ENCODE data around the gene NPSR1. TPM values are rescaled to one million over a fixed set of nuclear protein-coding genes. Genes with fewer than 3 reads are reported as not detected.
"Not testable (repeated sequence)": the region's sequence is repeated elsewhere in the genome, so short reads cannot be mapped to it uniquely, and the experiment has no call there.

NPSR1 gene
- total RNA-seq, 1 donor from 2014 or later, result not detected

- no peak for DNase-seq (ENCODE audit: low spot score in 2 of 2)
- FAIRE-seq, result no peak
Observed at GRCh38 chr7:34831436-34831835, 173.4 kb downstream of the NPSR1 start.

GRCh38 chr7:34832020-34832419 lies 174.0 kb downstream of the NPSR1 start:
- DNase-seq (ENCODE audit: low spot score in 2 of 2) (no peak), FAIRE-seq (no peak)

GRCh38 chr7:34835901-34836600 lies 178.0 kb downstream of the NPSR1 start:
- DNase-seq (ENCODE audit: low spot score in 2 of 2) (no peak), FAIRE-seq (no peak)

GRCh38 chr7:34837316-34837715 lies 179.3 kb downstream of the NPSR1 start:
- DNase-seq (ENCODE audit: low spot score in 2 of 2), result no peak
- FAIRE-seq, result no peak

- no peak for DNase-seq (ENCODE audit: low spot score in 2 of 2)
- FAIRE-seq, result no peak
Observed at GRCh38 chr7:34837801-34838201, 179.8 kb downstream of the NPSR1 start.

GRCh38 chr7:34838329-34838728 lies 180.3 kb downstream of the NPSR1 start:
- FAIRE-seq (no peak), DNase-seq (ENCODE audit: low spot score in 2 of 2) (no peak)

- DNase-seq (ENCODE audit: low spot score in 2 of 2) (no peak), FAIRE-seq (no peak)
Observed at GRCh38 chr7:34839645-34840044, 181.6 kb downstream of the NPSR1 start.

- DNase-seq (ENCODE audit: low spot score in 2 of 2), result no peak
- FAIRE-seq, result no peak
Observed at GRCh38 chr7:34840176-34840785, 182.3 kb downstream of the NPSR1 start.

- FAIRE-seq, result no peak
- DNase-seq (ENCODE audit: low spot score in 2 of 2), result no peak
Observed at GRCh38 chr7:34841326-34841725, 183.3 kb downstream of the NPSR1 start.

- DNase-seq (ENCODE audit: low spot score in 2 of 2), result no peak
- no peak for FAIRE-seq
Observed at GRCh38 chr7:34842782-34843181, 184.8 kb downstream of the NPSR1 start.

GRCh38 chr7:34844406-34844805 lies 186.4 kb downstream of the NPSR1 start:
- DNase-seq (ENCODE audit: low spot score in 2 of 2) (no peak), FAIRE-seq (no peak)

GRCh38 chr7:34844936-34845665 lies 187.1 kb downstream of the NPSR1 start:
- no peak for DNase-seq (ENCODE audit: low spot score in 2 of 2)
- FAIRE-seq, result no peak

- no peak for FAIRE-seq
- no peak for DNase-seq (ENCODE audit: low spot score in 2 of 2)
Observed at GRCh38 chr7:34845666-34846361, 187.8 kb downstream of the NPSR1 start.

GRCh38 chr7:34846976-34847375 lies 189.0 kb downstream of the NPSR1 start:
- no peak for FAIRE-seq
- DNase-seq (ENCODE audit: low spot score in 2 of 2), result no peak

GRCh38 chr7:34848670-34849069 lies 190.7 kb downstream of the NPSR1 start:
- no peak for FAIRE-seq

GRCh38 chr7:34849163-34849960 lies 191.3 kb downstream of the NPSR1 start:
- DNase-seq (ENCODE audit: low spot score in 2 of 2), result no peak
- FAIRE-seq, result no peak

More at GRCh38 chr7:34848670-34849069, 190.7 kb downstream of the NPSR1 start:
- no peak for DNase-seq (ENCODE audit: low spot score in 2 of 2)

- FAIRE-seq (no peak), DNase-seq (ENCODE audit: low spot score in 2 of 2) (no peak)
Observed at GRCh38 chr7:34849986-34850385, 192.0 kb downstream of the NPSR1 start.

GRCh38 chr7:34850681-34851080 lies 192.7 kb downstream of the NPSR1 start:
- FAIRE-seq, result no peak
- DNase-seq (ENCODE audit: low spot score in 2 of 2), result no peak

- no peak for FAIRE-seq
Observed at GRCh38 chr7:34851431-34851830, 193.4 kb downstream of the NPSR1 start.

GRCh38 chr7:34858444-34858843 lies 200.4 kb downstream of the NPSR1 start:
- not testable (repeated sequence) for DNase-seq (ENCODE audit: low spot score in 2 of 2); FAIRE-seq

More at GRCh38 chr7:34851431-34851830, 193.4 kb downstream of the NPSR1 start:
- DNase-seq (ENCODE audit: low spot score in 2 of 2), result no peak

All from frontal cortex (tissue), 4 donors.